Measurements from ENCODE around the gene NECAB2.

Gene NECAB2

GRCh38 chr16:83967838-83968305 is at the start of gene NECAB2:
NECAB2 (plus strand) TSS chr16:83968244; CDS start chr16:83968649, 405 bp downstream.
- no peak for DNase-seq (ENCODE audit: low read depth in 2 of 2)

GRCh38 chr16:83920894-83921491 is 47.1 kb upstream of the NECAB2 start:
- no peak for DNase-seq (ENCODE audit: low read depth in 2 of 2)

GRCh38 chr16:83923581-83924365 is 44.3 kb upstream of the NECAB2 start:
- DNase-seq (ENCODE audit: low read depth in 2 of 2) = no peak

GRCh38 chr16:83924686-83925085 is 43.4 kb upstream of the NECAB2 start:
- DNase-seq (ENCODE audit: low read depth in 2 of 2) = no peak

- no peak for DNase-seq (ENCODE audit: low read depth in 2 of 2)
These were observed 42.7 kb upstream of the NECAB2 start for GRCh38 chr16:83925095-83925905.

- no peak for DNase-seq (ENCODE audit: low read depth in 2 of 2)
These were observed 41.9 kb upstream of the NECAB2 start for GRCh38 chr16:83925957-83926725.

- DNase-seq (ENCODE audit: low read depth in 2 of 2) = no peak
These were observed 41.2 kb upstream of the NECAB2 start for GRCh38 chr16:83926726-83927397.

- DNase-seq (ENCODE audit: low read depth in 2 of 2) = no peak
These were observed 39.5 kb upstream of the NECAB2 start for GRCh38 chr16:83928341-83929055.

GRCh38 chr16:83929811-83930555 is 38.1 kb upstream of the NECAB2 start:
- DNase-seq (ENCODE audit: low read depth in 2 of 2) = no peak

- no peak for DNase-seq (ENCODE audit: low read depth in 2 of 2)
These were observed 37.1 kb upstream of the NECAB2 start for GRCh38 chr16:83930730-83931500.

- no peak for DNase-seq (ENCODE audit: low read depth in 2 of 2)
These were observed 36.5 kb upstream of the NECAB2 start for GRCh38 chr16:83931556-83931955.

- no peak for DNase-seq (ENCODE audit: low read depth in 2 of 2)
These were observed 35.7 kb upstream of the NECAB2 start for GRCh38 chr16:83932304-83932703.

GRCh38 chr16:83932955-83933673 is 34.9 kb upstream of the NECAB2 start:
- no peak for DNase-seq (ENCODE audit: low read depth in 2 of 2)

GRCh38 chr16:83933885-83934683 is 34.0 kb upstream of the NECAB2 start:
- DNase-seq (ENCODE audit: low read depth in 2 of 2) = no peak

GRCh38 chr16:83934684-83934977 is 33.4 kb upstream of the NECAB2 start:
- no peak for DNase-seq (ENCODE audit: low read depth in 2 of 2)

- DNase-seq (ENCODE audit: low read depth in 2 of 2) = no peak
These were observed 32.8 kb upstream of the NECAB2 start for GRCh38 chr16:83935005-83935857.

- no peak for DNase-seq (ENCODE audit: low read depth in 2 of 2)
These were observed 32.2 kb upstream of the NECAB2 start for GRCh38 chr16:83935858-83936255.

All from stimulated activated CD8-positive, alpha-beta memory T cell treated with anti-CD3 and anti-CD28 coated beads, Interleukin-15, amount 100 ng/mL, for 4 hours (primary cell).